Prostate gland (tissue), 1 donor: Measurements from ENCODE around the gene PDE2A.

Source experiments
- POLR2A ChIP-seq: fragments of 450-650 bp; IDR thresholded peaks from one replicate; pipeline ENCODE4 v1.6.1; 2016; ENCODE audit warnings: antibody characterized with exemption, mild to moderate bottlenecking
- POLR2AphosphoS5 ChIP-seq: sonication (generic); formaldehyde crosslinking; IDR thresholded peaks from one replicate; pipeline ENCODE4 v1.6.1; 2017; ENCODE audit warnings: antibody characterized with exemption

GRCh38 chr11:72528121-72528520 is 146.1 kb downstream of the PDE2A start:
- TF ChIP-seq POLR2A: no peak
- TF ChIP-seq POLR2AphosphoS5: no peak
